PFSK-1 (cell line): Measurements from ENCODE around the gene GALNT18.

Experiments used
- FOXP2 ChIP-seq: optimal IDR thresholded peaks from 2 replicates; pipeline ENCODE3; 2011; ENCODE audit warnings: borderline replicate concordance, control low read depth, inconsistent platforms; ENCODE audit not compliant: insufficient read depth; ENCODE audit errors: extremely low read length, extremely low read depth
- POLR2AphosphoS5 ChIP-seq: IDR thresholded peaks from 2 replicates; pipeline ENCODE4 v1.6.1; 2012; ENCODE audit warnings: low read depth, mild to moderate bottlenecking, control low read depth, low read length, moderate library complexity
- SIN3A ChIP-seq: IDR thresholded peaks from 2 replicates; pipeline ENCODE4 v1.6.1; 2012; ENCODE audit warnings: mild to moderate bottlenecking, low read length, moderate library complexity, borderline replicate concordance; ENCODE audit not compliant: insufficient read depth
- TAF1 ChIP-seq: IDR thresholded peaks from 2 replicates; pipeline ENCODE4 v1.6.1; 2012; ENCODE audit warnings: low read length, control low read depth, borderline replicate concordance; ENCODE audit not compliant: insufficient read depth
- TF ChIP-seq, protein P1 (sequence below), 2 experiments: IDR thresholded peaks; 2 replicates each; pipeline versions ENCODE4 v1.6.1 to v1.8.0; 2011 to 2012; ENCODE audit warnings: low read depth in 2 of 2, low read length in 2 of 2, control low read depth in 1 of 2, inconsistent platforms in 1 of 2, mild to moderate bottlenecking in 1 of 2, moderate library complexity in 1 of 2; ENCODE audit not compliant: insufficient read depth in 1 of 2

The GALNT18 gene

DNA sequence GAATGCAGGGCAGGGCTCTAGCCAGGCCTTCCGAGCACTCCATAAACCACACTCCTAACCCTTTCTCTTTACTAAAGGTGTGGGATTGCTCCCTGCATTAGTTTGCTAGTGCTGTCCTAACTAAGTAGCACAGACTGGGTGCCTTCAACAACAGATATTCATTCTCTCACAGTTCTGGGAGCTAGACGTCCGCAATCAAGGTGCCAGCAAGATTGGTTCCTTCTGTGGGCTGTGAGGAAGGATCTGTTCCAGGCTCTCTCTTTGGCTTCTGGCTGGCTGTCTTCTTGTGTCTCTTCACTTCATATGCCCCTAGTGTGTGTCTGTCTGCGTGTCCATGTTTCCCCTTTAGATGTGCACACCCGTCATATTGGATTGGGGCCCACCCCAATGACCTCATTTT is 59.8 kb downstream of the GALNT18 start:
- TF ChIP-seq, protein P1, sequence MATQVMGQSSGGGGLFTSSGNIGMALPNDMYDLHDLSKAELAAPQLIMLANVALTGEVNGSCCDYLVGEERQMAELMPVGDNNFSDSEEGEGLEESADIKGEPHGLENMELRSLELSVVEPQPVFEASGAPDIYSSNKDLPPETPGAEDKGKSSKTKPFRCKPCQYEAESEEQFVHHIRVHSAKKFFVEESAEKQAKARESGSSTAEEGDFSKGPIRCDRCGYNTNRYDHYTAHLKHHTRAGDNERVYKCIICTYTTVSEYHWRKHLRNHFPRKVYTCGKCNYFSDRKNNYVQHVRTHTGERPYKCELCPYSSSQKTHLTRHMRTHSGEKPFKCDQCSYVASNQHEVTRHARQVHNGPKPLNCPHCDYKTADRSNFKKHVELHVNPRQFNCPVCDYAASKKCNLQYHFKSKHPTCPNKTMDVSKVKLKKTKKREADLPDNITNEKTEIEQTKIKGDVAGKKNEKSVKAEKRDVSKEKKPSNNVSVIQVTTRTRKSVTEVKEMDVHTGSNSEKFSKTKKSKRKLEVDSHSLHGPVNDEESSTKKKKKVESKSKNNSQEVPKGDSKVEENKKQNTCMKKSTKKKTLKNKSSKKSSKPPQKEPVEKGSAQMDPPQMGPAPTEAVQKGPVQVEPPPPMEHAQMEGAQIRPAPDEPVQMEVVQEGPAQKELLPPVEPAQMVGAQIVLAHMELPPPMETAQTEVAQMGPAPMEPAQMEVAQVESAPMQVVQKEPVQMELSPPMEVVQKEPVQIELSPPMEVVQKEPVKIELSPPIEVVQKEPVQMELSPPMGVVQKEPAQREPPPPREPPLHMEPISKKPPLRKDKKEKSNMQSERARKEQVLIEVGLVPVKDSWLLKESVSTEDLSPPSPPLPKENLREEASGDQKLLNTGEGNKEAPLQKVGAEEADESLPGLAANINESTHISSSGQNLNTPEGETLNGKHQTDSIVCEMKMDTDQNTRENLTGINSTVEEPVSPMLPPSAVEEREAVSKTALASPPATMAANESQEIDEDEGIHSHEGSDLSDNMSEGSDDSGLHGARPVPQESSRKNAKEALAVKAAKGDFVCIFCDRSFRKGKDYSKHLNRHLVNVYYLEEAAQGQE (IDR thresholded peaks at IDR 0.05; ENCODE audit: insufficient read depth in 1 of 2, low read depth in 2 of 2, low read length in 2 of 2), result no peak
- TF ChIP-seq POLR2AphosphoS5 (no peak), SIN3A (no peak), FOXP2 (no peak), TAF1 (no peak)

DNA sequence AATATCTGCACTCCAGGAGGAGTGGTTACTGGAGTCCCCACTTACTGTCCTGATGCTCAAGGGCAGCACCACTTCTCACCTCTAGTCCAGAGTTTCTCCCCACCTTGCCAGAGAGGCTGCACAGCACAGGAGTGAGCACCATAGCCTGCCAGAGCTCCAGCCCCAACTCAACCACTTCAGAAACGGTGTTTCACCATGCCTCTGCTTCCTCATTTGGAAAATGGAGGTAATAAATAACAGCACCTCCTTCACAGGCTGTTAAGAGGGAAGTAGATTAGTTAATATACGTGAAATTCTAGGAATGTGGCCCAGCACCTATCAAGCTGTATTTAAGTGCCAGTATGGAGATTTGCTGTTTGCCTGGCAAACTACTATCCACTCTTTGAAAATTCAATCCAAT is 63.0 kb downstream of the GALNT18 start:
- TF ChIP-seq SIN3A (no peak), TAF1 (no peak), POLR2AphosphoS5 (no peak), FOXP2 (no peak)
- TF ChIP-seq, protein P1 (IDR thresholded peaks at IDR 0.05; ENCODE audit: insufficient read depth in 1 of 2, low read depth in 2 of 2, low read length in 2 of 2), result no peak

DNA sequence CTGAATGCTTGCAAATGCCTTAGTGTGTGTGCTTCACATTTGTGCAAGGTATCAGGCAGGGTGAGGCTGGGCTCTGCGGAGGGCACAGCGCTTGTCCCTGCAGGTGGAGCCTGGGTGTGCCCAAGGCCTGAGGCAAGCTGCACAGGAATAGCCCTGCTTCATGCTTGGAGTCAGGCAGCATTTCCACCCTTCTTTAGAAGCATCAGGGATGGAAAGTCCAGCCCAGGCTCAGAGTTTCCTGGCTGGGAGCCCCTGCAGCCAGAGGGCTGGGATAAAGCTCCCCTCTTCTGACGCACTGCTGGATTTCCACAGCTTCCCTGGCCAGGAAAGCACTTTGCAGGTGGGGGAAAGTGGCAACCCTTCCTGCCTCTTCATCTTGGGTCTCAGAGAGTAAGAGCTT is 63.4 kb downstream of the GALNT18 start:
- TF ChIP-seq SIN3A (no peak), TAF1 (no peak), FOXP2 (no peak), POLR2AphosphoS5 (no peak)
- TF ChIP-seq, protein P1 (IDR thresholded peaks at IDR 0.05; ENCODE audit: insufficient read depth in 1 of 2, low read depth in 2 of 2, low read length in 2 of 2), result no peak

DNA sequence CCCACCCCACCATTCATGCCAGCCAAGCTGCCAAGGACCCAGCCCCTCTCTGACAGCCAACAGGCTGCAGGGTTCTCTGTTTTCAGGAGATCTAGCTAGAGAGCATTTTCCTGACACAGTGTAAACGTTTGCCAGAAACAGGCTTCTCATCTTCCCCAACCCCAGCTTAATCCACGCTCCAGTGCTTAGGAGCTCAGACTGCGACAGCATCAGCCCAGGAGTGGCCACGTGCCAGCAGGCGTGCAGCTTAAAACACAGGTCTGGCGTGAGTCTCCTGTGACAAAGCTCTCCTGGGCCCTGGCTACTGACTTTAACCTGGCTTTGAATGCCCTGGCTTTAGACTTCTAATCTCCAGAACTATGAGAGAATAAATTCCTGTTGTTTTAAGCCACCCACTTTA is 66.6 kb downstream of the GALNT18 start:
- TF ChIP-seq, protein P1 (IDR thresholded peaks at IDR 0.05; ENCODE audit: insufficient read depth in 1 of 2, low read depth in 2 of 2, low read length in 2 of 2), result no peak
- TF ChIP-seq FOXP2 (no peak), POLR2AphosphoS5 (no peak), TAF1 (no peak), SIN3A (no peak)

DNA sequence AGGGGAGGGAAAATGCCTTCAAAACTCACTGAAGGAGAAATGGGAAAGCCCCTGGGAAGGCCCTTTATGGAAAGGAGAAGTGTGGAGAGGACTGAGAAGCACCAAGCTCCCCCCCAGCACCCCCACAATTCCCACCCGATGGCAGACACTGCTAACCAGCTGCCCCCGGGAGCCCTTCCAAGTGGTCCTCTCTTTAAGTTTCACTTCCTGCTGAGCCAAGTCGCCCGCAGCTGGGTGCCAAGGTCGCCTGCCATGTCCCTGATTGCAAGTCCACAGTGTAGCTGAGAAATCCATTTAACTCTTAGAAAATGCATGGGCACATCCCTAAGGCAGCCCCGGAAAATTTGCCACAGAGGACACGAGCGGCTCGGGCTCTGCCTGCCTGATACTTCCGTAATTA is 68.2 kb downstream of the GALNT18 start:
- TF ChIP-seq POLR2AphosphoS5, result no peak
- TF ChIP-seq FOXP2, result no peak
- no peak for TF ChIP-seq SIN3A
- no peak for TF ChIP-seq TAF1
- TF ChIP-seq, protein P1 (IDR thresholded peaks at IDR 0.05; ENCODE audit: insufficient read depth in 1 of 2, low read depth in 2 of 2, low read length in 2 of 2), result no peak
